Loucy (cell line): ENCODE results near the gene IGSF1.

Experiments
- EZH2phosphoT487 ChIP-seq: fragments of 200-600 bp; IDR thresholded peaks from 2 replicates; pipeline ENCODE4 v1.6.1; 2018; ENCODE audit warnings: antibody characterized with exemption, mild to moderate bottlenecking, moderate library complexity, borderline replicate concordance
- TF ChIP-seq, protein P1 (sequence below): fragments of 200-600 bp; sonication (generic); conservative IDR thresholded peaks from 2 replicates; pipeline ENCODE4 v1.5.1; 2014; ENCODE audit warnings: mild to moderate bottlenecking, antibody characterized with exemption, low read length

- TF ChIP-seq, protein P1, sequence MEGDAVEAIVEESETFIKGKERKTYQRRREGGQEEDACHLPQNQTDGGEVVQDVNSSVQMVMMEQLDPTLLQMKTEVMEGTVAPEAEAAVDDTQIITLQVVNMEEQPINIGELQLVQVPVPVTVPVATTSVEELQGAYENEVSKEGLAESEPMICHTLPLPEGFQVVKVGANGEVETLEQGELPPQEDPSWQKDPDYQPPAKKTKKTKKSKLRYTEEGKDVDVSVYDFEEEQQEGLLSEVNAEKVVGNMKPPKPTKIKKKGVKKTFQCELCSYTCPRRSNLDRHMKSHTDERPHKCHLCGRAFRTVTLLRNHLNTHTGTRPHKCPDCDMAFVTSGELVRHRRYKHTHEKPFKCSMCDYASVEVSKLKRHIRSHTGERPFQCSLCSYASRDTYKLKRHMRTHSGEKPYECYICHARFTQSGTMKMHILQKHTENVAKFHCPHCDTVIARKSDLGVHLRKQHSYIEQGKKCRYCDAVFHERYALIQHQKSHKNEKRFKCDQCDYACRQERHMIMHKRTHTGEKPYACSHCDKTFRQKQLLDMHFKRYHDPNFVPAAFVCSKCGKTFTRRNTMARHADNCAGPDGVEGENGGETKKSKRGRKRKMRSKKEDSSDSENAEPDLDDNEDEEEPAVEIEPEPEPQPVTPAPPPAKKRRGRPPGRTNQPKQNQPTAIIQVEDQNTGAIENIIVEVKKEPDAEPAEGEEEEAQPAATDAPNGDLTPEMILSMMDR = no peak
- no peak for TF ChIP-seq EZH2phosphoT487
Measured at GRCh38 chrX:131279197-131279596, 9.9 kb downstream of the IGSF1 start.
